ENCODE measurements around the gene ITGB5. TPM values are rescaled to one million over a fixed set of nuclear protein-coding genes. Genes with fewer than 3 reads are reported as not detected.
"Not testable (repeated sequence)": the region's sequence is repeated elsewhere in the genome, so short reads cannot be mapped to it uniquely, and the experiment has no call there.

The ITGB5 gene
- total RNA-seq, 1 experiment from 2014 or later, result 67.2 TPM

DNA sequence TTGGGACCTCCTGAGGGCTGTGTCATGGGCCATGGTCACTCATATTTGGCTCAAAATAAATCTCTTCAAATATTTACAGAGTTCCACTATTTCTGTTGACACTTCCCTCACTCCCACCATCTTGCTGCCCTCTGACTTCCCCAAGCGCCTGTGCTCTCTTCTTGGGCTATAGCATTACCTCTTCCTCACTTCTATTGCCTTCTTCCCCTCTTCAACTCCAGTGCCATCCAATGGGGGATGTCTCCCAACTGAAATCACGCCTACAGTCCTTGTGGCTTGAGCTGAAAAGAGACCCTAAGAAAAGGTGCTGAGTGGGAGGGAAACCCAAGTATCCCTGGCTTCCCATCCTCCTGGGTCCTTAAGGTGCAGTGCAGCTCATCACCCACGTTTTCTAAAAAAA is 135.1 kb downstream of the ITGB5 start:
- Histone ChIP-seq H3K27me3 (ENCODE audit: low read length) (no peaks in the 10 kb centered on the region), H3F3A (ENCODE audit: low read length, unreplicated experiment) (no peaks in the 10 kb centered on the region), H3K4me1 (ENCODE audit: insufficient read depth, low read length) (no peaks in the 10 kb centered on the region), H2AFZ (ENCODE audit: low read length) (no peak overlapping the region), H3K27ac (ENCODE audit: low read length) (no peak overlapping the region), H3K36me3 (ENCODE audit: low read depth, low read length) (no peaks in the 10 kb centered on the region), H3K9ac (ENCODE audit: low read length) (no peak overlapping the region), H3K9me2 (replicated peaks; ENCODE audit: low read length) (no peaks in the 10 kb centered on the region), H3K79me2 (ENCODE audit: low read length) (no peaks in the 10 kb centered on the region), H3K9me3 (ENCODE audit: low read length) (no peaks in the 10 kb centered on the region), H3K4me2 (ENCODE audit: low read length) (no peak overlapping the region), H3K4me3 (ENCODE audit: low read length) (no peak overlapping the region), H4K20me1 (ENCODE audit: low read length) (no peaks in the 10 kb centered on the region)
- CTCF ChIA-PET, result no interaction called here
- TF ChIP-seq EZH2 (IDR thresholded peaks at IDR 0.05; ENCODE audit: low read length, unreplicated experiment), result no peak
- no peak for TF ChIP-seq EZH2phosphoT487 (IDR thresholded peaks at IDR 0.05; ENCODE audit: borderline replicate concordance, low read length)
- TF ChIP-seq, protein P1, sequence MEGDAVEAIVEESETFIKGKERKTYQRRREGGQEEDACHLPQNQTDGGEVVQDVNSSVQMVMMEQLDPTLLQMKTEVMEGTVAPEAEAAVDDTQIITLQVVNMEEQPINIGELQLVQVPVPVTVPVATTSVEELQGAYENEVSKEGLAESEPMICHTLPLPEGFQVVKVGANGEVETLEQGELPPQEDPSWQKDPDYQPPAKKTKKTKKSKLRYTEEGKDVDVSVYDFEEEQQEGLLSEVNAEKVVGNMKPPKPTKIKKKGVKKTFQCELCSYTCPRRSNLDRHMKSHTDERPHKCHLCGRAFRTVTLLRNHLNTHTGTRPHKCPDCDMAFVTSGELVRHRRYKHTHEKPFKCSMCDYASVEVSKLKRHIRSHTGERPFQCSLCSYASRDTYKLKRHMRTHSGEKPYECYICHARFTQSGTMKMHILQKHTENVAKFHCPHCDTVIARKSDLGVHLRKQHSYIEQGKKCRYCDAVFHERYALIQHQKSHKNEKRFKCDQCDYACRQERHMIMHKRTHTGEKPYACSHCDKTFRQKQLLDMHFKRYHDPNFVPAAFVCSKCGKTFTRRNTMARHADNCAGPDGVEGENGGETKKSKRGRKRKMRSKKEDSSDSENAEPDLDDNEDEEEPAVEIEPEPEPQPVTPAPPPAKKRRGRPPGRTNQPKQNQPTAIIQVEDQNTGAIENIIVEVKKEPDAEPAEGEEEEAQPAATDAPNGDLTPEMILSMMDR (conservative IDR thresholded peaks at IDR 0.05; ENCODE audit: low read depth, low read length), result no peak
- intact Hi-C loops (cut with micrococcal nuclease), result no loop called here
- ATAC-seq, result no peak
- POLR2A ChIA-PET (ENCODE audit: unreplicated experiment), result no interaction called here
- BruUV-seq (replicated peaks), result no TSS peak
- no peak for DNase-seq

DNA sequence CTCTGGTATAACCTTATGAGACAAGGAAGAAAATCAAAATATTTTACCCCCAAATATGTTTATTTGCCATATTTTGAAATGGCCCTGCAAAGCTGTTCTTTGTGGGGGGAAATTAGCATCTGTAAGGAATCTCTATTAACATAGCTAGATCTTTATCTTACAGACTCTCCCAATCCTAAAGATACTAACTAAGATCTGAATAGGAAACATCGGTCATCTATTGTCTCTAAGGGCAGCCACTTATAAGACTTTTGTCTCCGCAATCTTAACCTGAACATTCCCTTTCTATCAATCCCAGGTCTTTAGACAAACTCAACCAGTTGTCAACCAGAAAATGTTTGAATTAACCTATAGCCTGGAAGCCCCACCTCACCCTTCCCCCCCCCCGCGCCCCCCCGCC is 135.7 kb downstream of the ITGB5 start:
- Histone ChIP-seq H3K9me2 (replicated peaks; ENCODE audit: low read length) (no peaks in the 10 kb centered on the region), H3K27ac (ENCODE audit: low read length) (no peak overlapping the region), H3K4me1 (ENCODE audit: insufficient read depth, low read length) (no peaks in the 10 kb centered on the region), H3K9ac (ENCODE audit: low read length) (no peak overlapping the region), H2AFZ (ENCODE audit: low read length) (no peak overlapping the region), H4K20me1 (ENCODE audit: low read length) (no peaks in the 10 kb centered on the region), H3K79me2 (ENCODE audit: low read length) (no peaks in the 10 kb centered on the region), H3K4me3 (ENCODE audit: low read length) (no peak overlapping the region), H3F3A (ENCODE audit: low read length, unreplicated experiment) (no peaks in the 10 kb centered on the region), H3K9me3 (ENCODE audit: low read length) (no peaks in the 10 kb centered on the region), H3K27me3 (ENCODE audit: low read length) (no peaks in the 10 kb centered on the region), H3K4me2 (ENCODE audit: low read length) (no peak overlapping the region), H3K36me3 (ENCODE audit: low read depth, low read length) (no peaks in the 10 kb centered on the region)
- ChIA-PET POLR2A (ENCODE audit: unreplicated experiment) (no interaction called here), CTCF (no interaction called here)
- TF ChIP-seq EZH2 (IDR thresholded peaks at IDR 0.05; ENCODE audit: low read length, unreplicated experiment), result no peak
- TF ChIP-seq EZH2phosphoT487 (IDR thresholded peaks at IDR 0.05; ENCODE audit: borderline replicate concordance, low read length), result no peak
- TF ChIP-seq, protein P1 (conservative IDR thresholded peaks at IDR 0.05; ENCODE audit: low read depth, low read length), result no peak
- intact Hi-C loops (cut with micrococcal nuclease), result no loop called here
- DNase-seq, result no peak
- ATAC-seq, result no peak
- BruUV-seq (replicated peaks), result no TSS peak

DNA sequence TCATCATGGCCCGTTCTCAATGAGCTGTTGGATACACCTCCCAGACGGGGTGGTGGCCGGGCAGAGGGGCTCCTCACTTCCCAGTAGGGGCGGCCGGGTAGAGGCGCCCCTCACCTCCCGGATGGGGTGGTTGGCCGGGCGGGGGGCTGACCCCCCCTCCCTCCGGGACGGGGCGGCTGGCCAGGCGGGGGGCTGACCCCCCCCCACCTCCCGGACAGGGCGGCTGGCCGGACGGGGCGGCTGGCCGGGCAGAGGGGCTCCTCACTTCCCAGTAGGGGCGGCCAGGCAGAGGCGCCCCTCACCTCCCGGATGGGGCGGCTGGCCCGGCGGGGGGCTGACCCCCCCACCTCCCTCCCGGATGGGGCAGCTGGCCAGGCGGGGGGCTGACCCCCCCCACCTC is 137.3 kb downstream of the ITGB5 start:
- H3K27ac ChIP-seq (ENCODE audit: low read length); H3K4me3 ChIP-seq (ENCODE audit: low read length); H2AFZ ChIP-seq (ENCODE audit: low read length); DNase-seq; CTCF ChIA-PET; H3K9me3 ChIP-seq (ENCODE audit: low read length); intact Hi-C loops (cut with micrococcal nuclease); H3K27me3 ChIP-seq (ENCODE audit: low read length); H3K79me2 ChIP-seq (ENCODE audit: low read length); BruUV-seq (replicated peaks); H4K20me1 ChIP-seq (ENCODE audit: low read length); POLR2A ChIA-PET (ENCODE audit: unreplicated experiment); ATAC-seq; H3K9ac ChIP-seq (ENCODE audit: low read length); H3F3A ChIP-seq (ENCODE audit: low read length, unreplicated experiment); H3K4me2 ChIP-seq (ENCODE audit: low read length); H3K4me1 ChIP-seq (ENCODE audit: insufficient read depth, low read length); H3K9me2 ChIP-seq (replicated peaks; ENCODE audit: low read length); H3K36me3 ChIP-seq (ENCODE audit: low read depth, low read length): not testable (repeated sequence)
